GM23338 (cell line): ENCODE results near the gene DVL2. TPM values are rescaled to one million over a fixed set of nuclear protein-coding genes. Genes with fewer than 3 reads are reported as not detected.

ENCODE experiments used
- ATAC-seq: fragments of 200-7000 bp; cut with Tn5 transposase; 3 replicates; pipeline ENCODE4 v1.9.1; 2020
- DNase-seq: peaks from one replicate; pipeline ENCODE4 v3.0.0-alpha.2; 2015; ENCODE audit warnings: low spot score
- H2AFZ ChIP-seq: fragments of 200-600 bp; sonication (generic); 2 replicates; pipeline ENCODE4 v1.8.0; 2016; ENCODE audit warnings: antibody characterized with exemption, mild to moderate bottlenecking, moderate library complexity
- H3F3A ChIP-seq: fragments of 200-600 bp; sonication (generic); replicated peaks from 2 replicates; pipeline ENCODE4 v1.8.0; 2017; ENCODE audit warnings: antibody characterized with exemption, mixed run types, low read depth
- H3K27ac ChIP-seq: fragments of 200-600 bp; sonication (generic); 2 replicates; pipeline ENCODE4 v1.6.1; 2016; ENCODE audit warnings: low read depth
- H3K27me3 ChIP-seq: fragments of 200-600 bp; sonication (generic); 2 replicates; pipeline ENCODE4 v1.8.0; 2016; ENCODE audit warnings: mild to moderate bottlenecking, mixed run types, moderate library complexity; ENCODE audit not compliant: insufficient read depth
- H3K36me3 ChIP-seq: fragments of 200-600 bp; sonication (generic); 2 replicates; pipeline ENCODE4 v1.8.0; 2016; ENCODE audit warnings: mild to moderate bottlenecking; ENCODE audit not compliant: insufficient read depth
- H3K4me1 ChIP-seq: fragments of 200-600 bp; sonication (generic); 2 replicates; pipeline ENCODE4 v1.8.0; 2016; ENCODE audit warnings: mild to moderate bottlenecking, moderate library complexity; ENCODE audit not compliant: insufficient read depth
- H3K4me2 ChIP-seq: fragments of 200-600 bp; sonication (generic); 2 replicates; pipeline ENCODE4 v1.7.1; 2017; ENCODE audit warnings: mixed run types
- H3K4me3 ChIP-seq: fragments of 200-600 bp; sonication (generic); 2 replicates; pipeline ENCODE4 v1.6.1; 2016; ENCODE audit warnings: mixed run types
- H3K79me2 ChIP-seq: fragments of 200-600 bp; sonication (generic); replicated peaks from 2 replicates; pipeline ENCODE4 v1.8.0; 2017; ENCODE audit warnings: mild to moderate bottlenecking; ENCODE audit not compliant: insufficient read depth
- H3K9me2 ChIP-seq: fragments of 200-600 bp; sonication (generic); 2 replicates; pipeline ENCODE4 v1.8.0; 2017; ENCODE audit not compliant: insufficient read depth
- H4K20me1 ChIP-seq: fragments of 200-600 bp; sonication (generic); replicated peaks from 2 replicates; pipeline ENCODE4 v1.8.0; 2017; ENCODE audit warnings: mild to moderate bottlenecking; ENCODE audit not compliant: insufficient read depth
- H3K27ac Mint-ChIP-seq: 2 replicates; pipeline ENCODE4 v1.8.0; 2020; ENCODE audit warnings: inconsistent platforms, mild to moderate bottlenecking, moderate library complexity, mixed read lengths
- H3K27me3 Mint-ChIP-seq: 3 replicates; pipeline ENCODE4 v1.8.0; 2022; ENCODE audit warnings: low read depth, mild to moderate bottlenecking, moderate library complexity, mixed read lengths, inconsistent platforms; ENCODE audit not compliant: insufficient read depth, poor library complexity
- H3K36me3 Mint-ChIP-seq: 3 replicates; pipeline ENCODE4 v1.8.0; 2021; ENCODE audit warnings: low read depth, mild to moderate bottlenecking, inconsistent platforms, moderate library complexity, mixed read lengths
- H3K4me1 Mint-ChIP-seq: 3 replicates; pipeline ENCODE4 v1.8.0; 2020; ENCODE audit warnings: mild to moderate bottlenecking, inconsistent platforms, mixed read lengths
- H3K4me3 Mint-ChIP-seq: 3 replicates; pipeline ENCODE4 v1.8.0; 2021; ENCODE audit warnings: moderate library complexity, mild to moderate bottlenecking, inconsistent platforms, mixed read lengths
- H3K9me3 Mint-ChIP-seq: 3 replicates; pipeline ENCODE4 v1.8.0; 2020; ENCODE audit warnings: moderate library complexity, mild to moderate bottlenecking, inconsistent platforms, mixed read lengths
- CREB1 ChIP-seq: fragments of 250-450 bp; sonication (Bioruptor Pico); IDR thresholded peaks from 2 replicates; pipeline ENCODE4 v1.5.0; 2020; ENCODE audit warnings: low read depth, mild to moderate bottlenecking, moderate library complexity
- CTCF ChIP-seq, 2 experiments: fragments of 200-600 bp in 1 of 2; sonication (generic) in 1 of 2; conservative IDR thresholded peaks; 2 replicates each; pipeline versions ENCODE4 v1.5.1 to v1.6.1; 2016 to 2017; ENCODE audit warnings: antibody characterized with exemption in 2 of 2, low read depth in 2 of 2, mild to moderate bottlenecking in 2 of 2, moderate library complexity in 1 of 2
- ETS1 ChIP-seq: IDR thresholded peaks from 2 replicates; pipeline ENCODE4 v1.6.1; 2016; ENCODE audit warnings: antibody characterized with exemption
- EZH2 ChIP-seq: fragments of 200-600 bp; sonication (generic); IDR thresholded peaks from one replicate; pipeline ENCODE4 v1.8.0; 2017; ENCODE audit warnings: antibody characterized with exemption, mild to moderate bottlenecking, low read depth; ENCODE audit not compliant: unreplicated experiment
- EZH2phosphoT487 ChIP-seq: fragments of 200-600 bp; sonication (generic); IDR thresholded peaks from one replicate; pipeline ENCODE4 v1.8.1; 2018; ENCODE audit warnings: antibody characterized with exemption; ENCODE audit not compliant: unreplicated experiment
- JUNB ChIP-seq: IDR thresholded peaks from one replicate; pipeline ENCODE4 v1.6.1; 2016; ENCODE audit warnings: antibody characterized with exemption; ENCODE audit not compliant: unreplicated experiment
- NANOG ChIP-seq: IDR thresholded peaks from 2 replicates; pipeline ENCODE4 v1.6.1; 2016; ENCODE audit warnings: antibody characterized with exemption, borderline replicate concordance
- POLR2AphosphoS5 ChIP-seq: IDR thresholded peaks from 2 replicates; pipeline ENCODE4 v1.6.1; 2016; ENCODE audit warnings: antibody characterized with exemption, low read depth
- REST ChIP-seq: IDR thresholded peaks from one replicate; pipeline ENCODE4 v1.6.1; 2018; ENCODE audit warnings: antibody characterized with exemption; ENCODE audit not compliant: unreplicated experiment
- STAT1 ChIP-seq: IDR thresholded peaks from one replicate; pipeline ENCODE4 v1.6.1; 2016; ENCODE audit warnings: antibody characterized with exemption; ENCODE audit not compliant: unreplicated experiment
- ZNF114 ChIP-seq: fragments of 250-450 bp; sonication (Bioruptor Pico); IDR thresholded peaks from 2 replicates; pipeline ENCODE4 v1.5.0; 2020; ENCODE audit warnings: mild to moderate bottlenecking, moderate library complexity
- ZNF331 ChIP-seq: fragments of 250-450 bp; sonication (Bioruptor Pico); IDR thresholded peaks from 2 replicates; pipeline ENCODE4 v1.5.0; 2020; ENCODE audit warnings: low read depth, mild to moderate bottlenecking, moderate library complexity
- ZNF462 ChIP-seq: fragments of 250-450 bp; sonication (Bioruptor Pico); IDR thresholded peaks from 2 replicates; pipeline ENCODE4 v1.5.0; 2020; ENCODE audit warnings: mild to moderate bottlenecking, moderate library complexity
- polyA plus RNA-seq: library from polyadenylated mRNA; unstranded; fragments of >200 nt; fragmentation: Nextera tagmentation; extraction: Ambion mirVana; gene quantifications from 2 replicates; pipeline ENCODE4 v1.2.1, GENCODE V29; 2016
- total RNA-seq: library from RNA; depleted of rRNA; stranded (reverse); fragments of >200 nt; shearing (Covaris generic); gene quantifications from 2 replicates; pipeline ENCODE4 v1.2.3, GENCODE V29; 2014

The DVL2 gene
- total and polyA plus RNA-seq, 2 experiments from 2014 or later: 19.7 to 80.6 TPM

GRCh38 chr17:7263801-7264078, 29.4 kb upstream of the DVL2 start:
- H3K27ac Mint-ChIP-seq: peak overlapping the region; percentile 97
- peak overlapping the region; percentile 99 for H3K4me3 ChIP-seq

More at GRCh38 chr17:7263801-7264078, 29.4 kb upstream of the DVL2 start:
- Histone ChIP-seq H3K27me3 (no peaks in the 10 kb centered on the region), H3K27ac (peak overlapping the region; percentile 99), H3K36me3 (peaks cover 9% of the 10 kb centered on the region), H4K20me1 (peaks cover 15% of the 10 kb centered on the region; the same call in 1 of the 2 replicates), H2AFZ (peak overlapping the region; percentile 100), H3K4me1 (peaks cover 13% of the 10 kb centered on the region), H3K79me2 (peaks cover 24% of the 10 kb centered on the region), H3K9me2 (no peaks in the 10 kb centered on the region), H3F3A (peaks cover 22% of the 10 kb centered on the region), H3K4me2 (peak overlapping the region; percentile 100)
- DNase-seq (peak; percentile 33), ATAC-seq (no peak)
- Mint-ChIP-seq H3K36me3 (peaks cover 19% of the 10 kb centered on the region), H3K27me3 (peaks cover 27% of the 10 kb centered on the region), H3K9me3 (no peaks in the 10 kb centered on the region; the same call in 2 of the 3 replicates), H3K4me3 (peak overlapping the region; percentile 91), H3K4me1 (peaks cover 35% of the 10 kb centered on the region)
- TF ChIP-seq REST: no peak
- no peak for TF ChIP-seq EZH2phosphoT487
- TF ChIP-seq NANOG: no peak
- no peak for TF ChIP-seq POLR2AphosphoS5
- TF ChIP-seq STAT1: no peak
- TF ChIP-seq JUNB: no peak
- no peak for TF ChIP-seq CTCF (conservative IDR thresholded peaks at IDR 0.05; ENCODE audit: low read depth in 2 of 2)
- TF ChIP-seq ZNF114 (CRISPR knock-in tag): no peak
- TF ChIP-seq ETS1: no peak
- TF ChIP-seq ZNF331 (CRISPR knock-in tag): no peak
- no peak for TF ChIP-seq ZNF462 (CRISPR knock-in tag)
- no peak for TF ChIP-seq EZH2
- TF ChIP-seq CREB1 (CRISPR knock-in tag): no peak
